Muscle layer of duodenum (tissue), 2 donors: Measurements from ENCODE around the gene OGFOD3.
"Not testable (repeated sequence)": the region's sequence is repeated elsewhere in the genome, so short reads cannot be mapped to it uniquely, and the experiment has no call there.

Experiments
- H3K27ac ChIP-seq: one replicate; pipeline ENCODE4 v1.7.0; 2013; ENCODE audit warnings: mild to moderate bottlenecking, low read length
- H3K27me3 ChIP-seq: one replicate; pipeline ENCODE4 v1.7.0; 2013; ENCODE audit warnings: low read depth, mild to moderate bottlenecking, control low read depth, low read length
- H3K36me3 ChIP-seq, 2 donors: one replicate each; pipeline ENCODE4 v1.7.0; 2013; ENCODE audit warnings: low read length in 2 of 2, control low read depth in 1 of 2, mild to moderate bottlenecking in 1 of 2; ENCODE audit not compliant: insufficient read depth in 2 of 2, control insufficient read depth in 1 of 2
- H3K4me1 ChIP-seq, 2 donors: one replicate each; pipeline ENCODE4 v1.7.0; 2013; ENCODE audit warnings: low read length in 2 of 2, mild to moderate bottlenecking in 2 of 2, control low read depth in 1 of 2, moderate library complexity in 1 of 2; ENCODE audit not compliant: insufficient read depth in 2 of 2, control insufficient read depth in 1 of 2
- H3K4me3 ChIP-seq, 2 donors: one replicate each; pipeline ENCODE4 v1.7.0; 2013; ENCODE audit warnings: low read length in 2 of 2, low read depth in 1 of 2, mild to moderate bottlenecking in 1 of 2
- H3K9me3 ChIP-seq, 2 donors: one replicate each; pipeline ENCODE4 v1.7.0; 2013; ENCODE audit warnings: low read length in 2 of 2, control low read depth in 1 of 2, mild to moderate bottlenecking in 1 of 2; ENCODE audit not compliant: control insufficient read depth in 1 of 2
- donor health status: healthy.

The OGFOD3 gene

DNA sequence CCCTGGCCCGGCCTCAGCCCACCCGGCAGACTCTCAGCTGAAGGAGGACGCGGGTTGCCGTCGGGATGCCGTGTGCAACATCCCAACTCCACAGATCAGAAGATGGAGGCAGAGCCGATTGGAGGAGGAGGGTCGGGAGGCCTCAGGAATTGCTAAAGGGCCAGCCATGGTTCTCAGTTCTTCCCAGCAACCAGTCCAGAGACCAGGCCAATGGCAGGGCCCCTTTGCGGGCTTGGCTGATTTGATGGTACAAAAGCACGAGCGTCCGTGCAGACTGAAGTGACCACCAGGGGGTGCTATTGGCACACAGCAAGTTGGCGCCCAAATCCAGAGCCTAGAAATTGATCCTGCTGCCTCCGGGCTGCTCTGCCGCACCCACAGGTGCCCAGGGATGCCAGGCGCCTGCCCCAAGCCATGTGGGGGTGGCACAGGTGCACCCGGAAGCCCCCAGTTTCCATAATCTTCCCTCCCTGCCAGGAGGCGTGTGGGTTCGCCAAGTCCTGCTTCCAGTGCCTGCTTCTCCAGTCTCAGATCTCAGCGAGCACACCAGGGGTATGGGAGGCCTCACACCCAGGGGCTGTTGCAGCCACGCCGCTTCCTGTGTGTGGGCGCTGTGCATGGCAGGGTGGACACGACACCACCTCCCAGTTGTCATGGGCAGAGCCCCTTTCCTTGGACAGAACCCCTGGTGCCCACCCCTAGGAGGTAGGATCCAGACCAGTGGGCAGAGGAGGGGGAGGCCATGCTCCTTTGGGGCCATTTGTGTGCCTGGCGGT is 66.5 kb downstream of the OGFOD3 start:
- no peak overlapping the region for H3K27ac ChIP-seq
- peaks cover 0 to 14% of the 10 kb centered on the region in 2 donors for H3K4me1 ChIP-seq
- no peaks in the 10 kb centered on the region for H3K9me3 ChIP-seq
- peaks cover 3% of the 10 kb centered on the region for H3K27me3 ChIP-seq
- no peak overlapping the region for H3K4me3 ChIP-seq
- no peaks in the 10 kb centered on the region for H3K36me3 ChIP-seq

GRCh38 chr17:82351254-82351712 is 67.1 kb downstream of the OGFOD3 start:
- Histone ChIP-seq H3K27ac (no peak overlapping the region), H3K4me3 (no peak overlapping the region), H3K4me1 (peaks cover 0 to 13% of the 10 kb centered on the region in 2 donors), H3K27me3 (no peaks in the 10 kb centered on the region), H3K9me3 (no peaks in the 10 kb centered on the region), H3K36me3 (no peaks in the 10 kb centered on the region)

DNA sequence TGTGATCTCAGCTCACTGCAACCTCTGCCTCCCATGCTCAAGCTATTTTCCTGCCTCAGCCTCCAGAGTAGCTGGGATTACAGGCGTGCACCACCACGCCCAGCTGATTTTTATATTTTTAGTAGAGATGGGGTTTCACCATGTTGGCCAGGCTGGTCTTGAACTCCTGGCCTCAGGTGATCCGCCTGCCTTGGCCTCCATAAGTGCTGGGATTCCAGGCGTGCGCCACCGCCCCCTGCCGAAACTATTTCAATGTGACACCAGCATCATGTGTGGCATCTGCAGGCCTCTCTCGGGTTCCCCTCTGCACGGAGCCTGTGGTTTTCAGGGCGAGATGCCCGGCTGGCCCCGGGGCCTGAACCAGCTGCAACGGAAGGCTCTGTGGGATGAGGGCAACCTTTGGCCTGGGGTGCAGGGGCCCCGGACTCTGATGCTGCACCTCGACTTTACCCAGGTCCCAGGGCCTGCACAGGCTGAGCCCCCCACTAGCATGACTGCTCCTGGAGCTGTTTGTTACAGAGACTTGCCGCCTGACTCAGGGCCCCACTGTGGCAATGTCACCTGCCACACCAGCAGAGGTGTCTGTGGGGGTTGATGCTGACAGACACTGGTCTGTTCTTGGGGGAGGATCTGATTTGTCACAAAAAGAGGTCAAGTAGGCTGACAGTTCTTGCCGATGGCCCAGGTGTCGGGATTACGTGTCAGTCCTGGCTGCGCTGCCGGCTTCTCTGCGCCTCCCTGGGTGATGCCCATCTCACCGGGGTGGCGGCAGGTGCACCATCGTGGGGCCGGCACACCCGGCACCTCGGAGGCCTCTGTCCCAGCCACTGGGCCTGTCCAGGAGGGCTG is 68.0 kb downstream of the OGFOD3 start:
- Histone ChIP-seq H3K27me3 (no peaks in the 10 kb centered on the region), H3K4me3 (no peak overlapping the region), H3K4me1 (peaks cover 0 to 6% of the 10 kb centered on the region in 2 donors), H3K36me3 (no peaks in the 10 kb centered on the region), H3K27ac (no peak overlapping the region), H3K9me3 (no peaks in the 10 kb centered on the region)

GRCh38 chr17:82349287-82349701 is 69.1 kb downstream of the OGFOD3 start:
- Histone ChIP-seq H3K4me3 (no peak overlapping the region), H3K27me3 (no peaks in the 10 kb centered on the region), H3K36me3 (no peaks in the 10 kb centered on the region), H3K9me3 (no peaks in the 10 kb centered on the region), H3K27ac (no peak overlapping the region), H3K4me1 (peaks cover 0 to 6% of the 10 kb centered on the region in 2 donors)

DNA sequence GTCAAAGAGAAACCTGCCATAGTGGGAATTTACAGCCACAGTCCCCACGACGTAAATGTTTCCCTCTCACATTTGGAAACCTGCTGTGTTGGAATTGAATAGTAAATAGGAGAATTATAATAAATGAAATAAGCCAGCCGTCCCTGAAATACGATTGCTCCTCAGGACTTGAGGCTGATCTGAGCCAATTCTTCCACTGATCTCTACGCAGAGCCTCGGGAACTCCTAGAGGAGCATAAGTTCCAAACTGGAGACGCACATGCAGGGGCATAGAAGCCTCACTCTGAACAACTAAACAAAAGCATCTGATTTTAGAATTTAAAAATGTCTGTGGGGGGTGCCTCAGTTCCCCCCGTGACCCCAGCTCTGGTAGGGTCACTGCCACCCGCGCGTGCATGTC is 69.5 kb downstream of the OGFOD3 start:
- Histone ChIP-seq H3K4me1 (peaks cover 0 to 6% of the 10 kb centered on the region in 2 donors), H3K27me3 (no peaks in the 10 kb centered on the region), H3K4me3 (no peak overlapping the region), H3K27ac (no peak overlapping the region), H3K36me3 (no peaks in the 10 kb centered on the region), H3K9me3 (no peaks in the 10 kb centered on the region)

DNA sequence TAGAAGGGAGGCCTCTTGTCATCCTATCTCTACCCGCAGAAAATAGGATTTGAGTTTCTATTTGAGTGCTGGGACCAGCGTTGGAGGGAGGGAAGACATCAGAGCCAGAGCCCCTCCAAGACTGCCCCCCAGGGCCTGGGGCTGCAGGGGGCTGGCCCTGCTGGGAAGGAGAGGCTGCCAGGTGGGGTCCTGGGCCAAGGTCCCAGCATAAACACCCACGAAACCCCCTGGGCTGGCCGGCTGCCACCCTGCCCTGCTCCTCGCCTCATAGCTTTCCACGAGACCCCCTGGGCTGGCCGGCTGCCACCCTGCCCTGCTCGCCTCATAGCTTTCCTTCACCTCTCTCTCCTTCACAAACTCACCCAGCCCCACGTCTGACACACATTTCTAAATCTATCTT is 70.0 kb downstream of the OGFOD3 start:
- Histone ChIP-seq H3K36me3 (no peaks in the 10 kb centered on the region), H3K27ac (no peak overlapping the region), H3K9me3 (no peaks in the 10 kb centered on the region), H3K4me3 (no peak overlapping the region), H3K4me1 (peaks cover 0 to 6% of the 10 kb centered on the region in 2 donors), H3K27me3 (no peaks in the 10 kb centered on the region)

GRCh38 chr17:82347994-82348393 is 70.4 kb downstream of the OGFOD3 start:
- H3K4me3 ChIP-seq, result not testable (repeated sequence)

GRCh38 chr17:82346342-82347300 is 71.8 kb downstream of the OGFOD3 start:
- H3K36me3 ChIP-seq, result no peaks in the 10 kb centered on the region
- H3K27me3 ChIP-seq, result no peaks in the 10 kb centered on the region
- no peak overlapping the region for H3K27ac ChIP-seq
- no peaks in the 10 kb centered on the region for H3K9me3 ChIP-seq
- peaks cover 0 to 2% of the 10 kb centered on the region in 2 donors for H3K4me1 ChIP-seq
- H3K4me3 ChIP-seq, result no peak overlapping the region

More at GRCh38 chr17:82347994-82348393, 70.4 kb downstream of the OGFOD3 start:
- H3K4me1 ChIP-seq, H3K36me3 ChIP-seq, H3K27ac ChIP-seq, H3K9me3 ChIP-seq, H3K27me3 ChIP-seq: not testable (repeated sequence)

GRCh38 chr17:82345151-82345976 is 73.0 kb downstream of the OGFOD3 start:
- H3K4me3 ChIP-seq, result no peak overlapping the region
- no peaks in the 10 kb centered on the region for H3K9me3 ChIP-seq
- no peaks in the 10 kb centered on the region for H3K36me3 ChIP-seq
- no peaks in the 10 kb centered on the region for H3K27me3 ChIP-seq
- H3K4me1 ChIP-seq, result no peaks in the 10 kb centered on the region
- no peak overlapping the region for H3K27ac ChIP-seq

- Histone ChIP-seq H3K36me3 (no peaks in the 10 kb centered on the region), H3K4me3 (no peak overlapping the region), H3K4me1 (peaks cover 0 to 4% of the 10 kb centered on the region in 2 donors), H3K27ac (no peak overlapping the region), H3K9me3 (no peaks in the 10 kb centered on the region), H3K27me3 (no peaks in the 10 kb centered on the region)
These were observed 74.0 kb downstream of the OGFOD3 start for GRCh38 chr17:82344175-82344907.
